Activated CD8-positive, alpha-beta memory T cell treated with anti-CD3 and anti-CD28 coated beads, Interleukin-2, amount 50 U/mL, for 24 hours (primary cell): ENCODE measurements around the gene ATXN7L1.

Source experiments
- DNase-seq: peaks from one replicate; pipeline ENCODE4 v3.0.0-alpha.2; 2020; ENCODE audit errors: extremely low read depth

Gene ATXN7L1

GRCh38 chr7:105828141-105828540 lies 48.3 kb downstream of the ATXN7L1 start:
- no peak for DNase-seq

- DNase-seq = no peak
These were observed 49.1 kb downstream of the ATXN7L1 start for GRCh38 chr7:105827151-105827875.

GRCh38 chr7:105826143-105826542 lies 50.3 kb downstream of the ATXN7L1 start:
- no peak for DNase-seq

- no peak for DNase-seq
These were observed 51.0 kb downstream of the ATXN7L1 start for GRCh38 chr7:105825371-105825770.

GRCh38 chr7:105822806-105823205 lies 53.6 kb downstream of the ATXN7L1 start:
- no peak for DNase-seq

GRCh38 chr7:105821527-105821926 lies 54.9 kb downstream of the ATXN7L1 start:
- no peak for DNase-seq

GRCh38 chr7:105820363-105821066 lies 55.9 kb downstream of the ATXN7L1 start:
- no peak for DNase-seq

GRCh38 chr7:105819559-105819958 lies 56.8 kb downstream of the ATXN7L1 start:
- DNase-seq = no peak

GRCh38 chr7:105816954-105817615 lies 59.3 kb downstream of the ATXN7L1 start:
- DNase-seq = no peak

- DNase-seq = no peak
These were observed 60.0 kb downstream of the ATXN7L1 start for GRCh38 chr7:105816266-105816843.

GRCh38 chr7:105815576-105815975 lies 60.8 kb downstream of the ATXN7L1 start:
- no peak for DNase-seq

GRCh38 chr7:105814481-105814880 lies 61.9 kb downstream of the ATXN7L1 start:
- no peak for DNase-seq

- no peak for DNase-seq
These were observed 65.1 kb downstream of the ATXN7L1 start for GRCh38 chr7:105811189-105811847.

- DNase-seq = no peak
These were observed 65.8 kb downstream of the ATXN7L1 start for GRCh38 chr7:105810556-105810955.

- DNase-seq = peak; percentile 66
These were observed 67.5 kb downstream of the ATXN7L1 start for GRCh38 chr7:105808703-105809590.

- no peak for DNase-seq
These were observed 68.2 kb downstream of the ATXN7L1 start for GRCh38 chr7:105808209-105808608.

- no peak for DNase-seq
These were observed 69.0 kb downstream of the ATXN7L1 start for GRCh38 chr7:105807448-105807762.

GRCh38 chr7:105806592-105807447 lies 69.6 kb downstream of the ATXN7L1 start:
- DNase-seq = peak; percentile 53

- no peak for DNase-seq
These were observed 70.9 kb downstream of the ATXN7L1 start for GRCh38 chr7:105805447-105806019.

- no peak for DNase-seq
These were observed 73.0 kb downstream of the ATXN7L1 start for GRCh38 chr7:105803429-105803736.
